GM19240 (cell line): Measurements from ENCODE around the gene SMG1.
"Not testable (repeated sequence)": the region's sequence is repeated elsewhere in the genome, so short reads cannot be mapped to it uniquely, and the experiment has no call there.

Experiments
- DNase-seq: peaks from one replicate; pipeline ENCODE4 v3.0.0; 2011; ENCODE audit warnings: low spot score; ENCODE audit not compliant: insufficient read length

Gene SMG1

GRCh38 chr16:18933501-18933900, 7.3 kb upstream of the SMG1 start:
- no peak for DNase-seq

- no peak for DNase-seq
Measured at GRCh38 chr16:18932243-18932987, 6.2 kb upstream of the SMG1 start.

- no peak for DNase-seq
Measured at GRCh38 chr16:18931756-18932155, 5.5 kb upstream of the SMG1 start.

- DNase-seq = not testable (repeated sequence)
Measured at GRCh38 chr16:18930095-18930494, 3.9 kb upstream of the SMG1 start.

GRCh38 chr16:18928073-18928472, 1.9 kb upstream of the SMG1 start:
- not testable (repeated sequence) for DNase-seq

- DNase-seq = not testable (repeated sequence)
Measured at GRCh38 chr16:18925215-18925985, 808 bp downstream of the SMG1 start.

GRCh38 chr16:18923935-18924334, 2.3 kb downstream of the SMG1 start:
- DNase-seq = not testable (repeated sequence)

GRCh38 chr16:18923124-18923523, 3.1 kb downstream of the SMG1 start:
- not testable (repeated sequence) for DNase-seq

GRCh38 chr16:18909585-18909984, 16.6 kb downstream of the SMG1 start:
- DNase-seq = not testable (repeated sequence)

- not testable (repeated sequence) for DNase-seq
Measured at GRCh38 chr16:18908716-18909115, 17.5 kb downstream of the SMG1 start.

- DNase-seq = not testable (repeated sequence)
Measured at GRCh38 chr16:18902778-18903177, 23.4 kb downstream of the SMG1 start.

GRCh38 chr16:18902044-18902443, 24.2 kb downstream of the SMG1 start:
- DNase-seq = not testable (repeated sequence)

- DNase-seq = not testable (repeated sequence)
Measured at GRCh38 chr16:18901194-18901593, 25.0 kb downstream of the SMG1 start.

- not testable (repeated sequence) for DNase-seq
Measured at GRCh38 chr16:18884456-18884855, 41.8 kb downstream of the SMG1 start.

- not testable (repeated sequence) for DNase-seq
Measured at GRCh38 chr16:18877734-18878133, 48.5 kb downstream of the SMG1 start.

- not testable (repeated sequence) for DNase-seq
Measured at GRCh38 chr16:18877259-18877658, 48.9 kb downstream of the SMG1 start.

- not testable (repeated sequence) for DNase-seq
Measured at GRCh38 chr16:18876301-18876700, 49.9 kb downstream of the SMG1 start.

GRCh38 chr16:18869043-18869771, 57.0 kb downstream of the SMG1 start:
- DNase-seq = not testable (repeated sequence)

- DNase-seq = not testable (repeated sequence)
Measured at GRCh38 chr16:18866277-18866823, 59.9 kb downstream of the SMG1 start.

- not testable (repeated sequence) for DNase-seq
Measured at GRCh38 chr16:18862891-18863290, 63.3 kb downstream of the SMG1 start.

GRCh38 chr16:18855196-18855595, 71.0 kb downstream of the SMG1 start:
- no peak for DNase-seq
